ENCODE results near the gene GPR132. TPM values are rescaled to one million over a fixed set of nuclear protein-coding genes. Genes with fewer than 3 reads are reported as not detected.
"Not testable (repeated sequence)": the region's sequence is repeated elsewhere in the genome, so short reads cannot be mapped to it uniquely, and the experiment has no call there.

The GPR132 gene
- total and polyA plus RNA-seq, 2 donors (not counting 3 experiments of a cell fraction or from before 2014, with no cell fraction given), result not detected

DNA sequence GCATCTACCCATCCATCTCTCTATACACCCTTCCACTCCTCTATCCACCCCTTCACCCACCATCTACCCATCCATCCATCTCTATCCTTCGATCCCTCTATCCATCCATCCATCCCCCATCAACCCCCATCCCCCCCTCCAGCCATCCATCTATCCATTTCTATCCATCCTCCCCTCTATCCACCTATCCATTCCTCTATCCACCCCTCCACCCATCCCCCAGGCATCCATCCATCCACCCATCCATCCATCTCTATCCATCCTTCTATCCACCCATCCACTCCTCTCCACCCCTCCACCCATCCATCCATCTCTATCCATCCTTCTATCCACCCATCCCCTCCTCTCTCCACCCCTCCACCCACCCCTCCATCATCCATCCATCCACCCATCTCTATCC is 17.5 kb upstream of the GPR132 start:
- FAIRE-seq (no peak), DNase-seq (ENCODE audit: low read depth, low spot score) (no peak)
- H3K4me2 ChIP-seq (ENCODE audit: insufficient read depth, low read length), result no peak overlapping the region
- H3K9me1 ChIP-seq (replicated peaks; ENCODE audit: control insufficient read depth, extremely low read depth, insufficient read depth, low read length), result no peaks in the 10 kb centered on the region
- CTCF ChIA-PET, result interaction anchor here (3.4 kb wide), 1 partner anchor 7 kb away, joined by 17 read pairs; no protein-coding TSS in a partner anchor
- H3K27ac ChIP-seq (ENCODE audit: insufficient read depth, low read depth, low read length), result no peak overlapping the region
- TF ChIP-seq, protein P1, sequence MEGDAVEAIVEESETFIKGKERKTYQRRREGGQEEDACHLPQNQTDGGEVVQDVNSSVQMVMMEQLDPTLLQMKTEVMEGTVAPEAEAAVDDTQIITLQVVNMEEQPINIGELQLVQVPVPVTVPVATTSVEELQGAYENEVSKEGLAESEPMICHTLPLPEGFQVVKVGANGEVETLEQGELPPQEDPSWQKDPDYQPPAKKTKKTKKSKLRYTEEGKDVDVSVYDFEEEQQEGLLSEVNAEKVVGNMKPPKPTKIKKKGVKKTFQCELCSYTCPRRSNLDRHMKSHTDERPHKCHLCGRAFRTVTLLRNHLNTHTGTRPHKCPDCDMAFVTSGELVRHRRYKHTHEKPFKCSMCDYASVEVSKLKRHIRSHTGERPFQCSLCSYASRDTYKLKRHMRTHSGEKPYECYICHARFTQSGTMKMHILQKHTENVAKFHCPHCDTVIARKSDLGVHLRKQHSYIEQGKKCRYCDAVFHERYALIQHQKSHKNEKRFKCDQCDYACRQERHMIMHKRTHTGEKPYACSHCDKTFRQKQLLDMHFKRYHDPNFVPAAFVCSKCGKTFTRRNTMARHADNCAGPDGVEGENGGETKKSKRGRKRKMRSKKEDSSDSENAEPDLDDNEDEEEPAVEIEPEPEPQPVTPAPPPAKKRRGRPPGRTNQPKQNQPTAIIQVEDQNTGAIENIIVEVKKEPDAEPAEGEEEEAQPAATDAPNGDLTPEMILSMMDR (IDR thresholded peaks at IDR 0.05; ENCODE audit: extremely low read depth in 1 of 2, insufficient read depth in 1 of 2, low read depth in 1 of 2, low read length in 2 of 2), result no peak
- TF ChIP-seq FOS (IDR thresholded peaks at IDR 0.05; ENCODE audit: borderline replicate concordance, insufficient read depth, low read length), result no peak
- TF ChIP-seq POLR2A (IDR thresholded peaks at IDR 0.05; ENCODE audit: low read depth, low read length), result no peak
- TF ChIP-seq, protein P2, sequence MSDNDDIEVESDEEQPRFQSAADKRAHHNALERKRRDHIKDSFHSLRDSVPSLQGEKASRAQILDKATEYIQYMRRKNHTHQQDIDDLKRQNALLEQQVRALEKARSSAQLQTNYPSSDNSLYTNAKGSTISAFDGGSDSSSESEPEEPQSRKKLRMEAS (IDR thresholded peaks at IDR 0.05; ENCODE audit: insufficient read depth, insufficient read length), result no peak
- no peak for TF ChIP-seq JUN (IDR thresholded peaks at IDR 0.05; ENCODE audit: borderline replicate concordance, insufficient read depth, insufficient read length, low read depth)
- no peak for TF ChIP-seq GATA2 (IDR thresholded peaks at IDR 0.05; ENCODE audit: insufficient read depth, insufficient read length, low read depth, low read length)
- TF ChIP-seq POLR2AphosphoS5 (IDR thresholded peaks at IDR 0.05; ENCODE audit: insufficient read depth, low read depth, low read length), result no peak
- no peak for TF ChIP-seq MYC (IDR thresholded peaks at IDR 0.05; ENCODE audit: low read depth, low read length)
- TF ChIP-seq EZH2 (IDR thresholded peaks at IDR 0.05; ENCODE audit: borderline replicate concordance, low read depth, low read length, severe bottlenecking), result no peak
- no peaks in the 10 kb centered on the region for H3K36me3 ChIP-seq (ENCODE audit: control insufficient read depth in 2 of 2, extremely low read depth in 1 of 2, insufficient read depth in 2 of 2, low read length in 2 of 2)
- POLR2A ChIA-PET, result no interaction called here
- intact Hi-C loops (cut with micrococcal nuclease), result no loop called here
- H3K4me1 ChIP-seq (ENCODE audit: control insufficient read depth, extremely low read depth, insufficient read depth, low read length), result peaks cover 10% of the 10 kb centered on the region
- H3K79me2 ChIP-seq (ENCODE audit: control insufficient read depth, insufficient read depth, low read length), result no peaks in the 10 kb centered on the region
- no peak overlapping the region for H2AFZ ChIP-seq (ENCODE audit: low read depth, low read length)
- no peak overlapping the region for H3K9ac ChIP-seq (replicated peaks; ENCODE audit: extremely low read depth, insufficient read depth, low read length)
- dilution Hi-C loops (cut with MboI; ENCODE audit: extremely low pct_ligation_motif_present, low sequenced_read_pairs), result no loop called here
- no TSS peak for BruUV-seq (replicated peaks)
- H3K9me3 ChIP-seq (replicated peaks; ENCODE audit: control insufficient read depth, insufficient read depth, low read length), result no peaks in the 10 kb centered on the region
- no peaks in the 10 kb centered on the region for H4K20me1 ChIP-seq (replicated peaks; ENCODE audit: control insufficient read depth, extremely low read depth, insufficient read depth, low read length)
- H3K4me3 ChIP-seq (replicated peaks in 1 of 3; ENCODE audit: insufficient read depth in 1 of 3, low read depth in 1 of 3, low read length in 3 of 3), result no peak overlapping the region
- H3K27me3 ChIP-seq (ENCODE audit: control insufficient read depth in 2 of 2, insufficient read depth in 2 of 2, low read length in 2 of 2), result peaks cover 0 to 2% of the 10 kb centered on the region in 2 experiments

DNA sequence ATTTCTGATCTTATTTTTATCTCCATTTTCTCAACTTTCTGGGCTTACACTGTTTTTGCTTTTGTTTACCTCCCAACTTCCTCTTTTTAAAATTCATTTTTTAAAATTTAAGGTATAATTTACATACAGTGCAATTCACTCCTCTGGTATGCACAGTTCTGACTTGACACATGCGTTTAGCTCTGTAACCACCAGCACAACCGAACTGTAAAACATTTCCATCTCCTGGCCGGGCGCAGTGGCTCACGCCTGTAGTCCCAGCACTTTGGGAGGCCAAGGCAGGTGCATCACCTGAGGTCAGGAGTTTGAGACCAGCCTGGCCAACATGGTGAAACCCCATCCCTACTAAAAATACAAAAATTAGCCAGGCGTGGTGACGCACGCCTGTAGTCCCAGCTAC is 16.2 kb upstream of the GPR132 start:
- POLR2A ChIA-PET; BruUV-seq (replicated peaks); H3K9me3 ChIP-seq (replicated peaks; ENCODE audit: control insufficient read depth, insufficient read depth, low read length); H3K9me1 ChIP-seq (replicated peaks; ENCODE audit: control insufficient read depth, extremely low read depth, insufficient read depth, low read length); H3K4me3 ChIP-seq (replicated peaks in 1 of 3; ENCODE audit: insufficient read depth in 1 of 3, low read depth in 1 of 3, low read length in 3 of 3); FAIRE-seq; H3K36me3 ChIP-seq (ENCODE audit: control insufficient read depth in 2 of 2, extremely low read depth in 1 of 2, insufficient read depth in 2 of 2, low read length in 2 of 2); dilution Hi-C loops (cut with MboI; ENCODE audit: extremely low pct_ligation_motif_present, low sequenced_read_pairs); H3K4me1 ChIP-seq (ENCODE audit: control insufficient read depth, extremely low read depth, insufficient read depth, low read length); H3K4me2 ChIP-seq (ENCODE audit: insufficient read depth, low read length); H3K27ac ChIP-seq (ENCODE audit: insufficient read depth, low read depth, low read length); H3K79me2 ChIP-seq (ENCODE audit: control insufficient read depth, insufficient read depth, low read length); intact Hi-C loops (cut with micrococcal nuclease); H3K27me3 ChIP-seq (ENCODE audit: control insufficient read depth in 2 of 2, insufficient read depth in 2 of 2, low read length in 2 of 2); DNase-seq (ENCODE audit: low read depth, low spot score); H2AFZ ChIP-seq (ENCODE audit: low read depth, low read length); H4K20me1 ChIP-seq (replicated peaks; ENCODE audit: control insufficient read depth, extremely low read depth, insufficient read depth, low read length); H3K9ac ChIP-seq (replicated peaks; ENCODE audit: extremely low read depth, insufficient read depth, low read length): not testable (repeated sequence)
- CTCF ChIA-PET, result interaction anchor here (1.4 to 3.4 kb wide), 2 partner anchors 8 to 180 kb away, joined by 3 to 17 read pairs; no protein-coding TSS in a partner anchor
